GM19463 (cell line): ENCODE measurements around the gene PGA4.

Experiments
- ATAC-seq: cut with Tn5 transposase; IDR thresholded peaks from one replicate; pipeline ENCODE4 v1.9.1; 2021; ENCODE audit warnings: mild to moderate bottlenecking, moderate library complexity; ENCODE audit not compliant: unreplicated experiment

PGA4 gene

DNA sequence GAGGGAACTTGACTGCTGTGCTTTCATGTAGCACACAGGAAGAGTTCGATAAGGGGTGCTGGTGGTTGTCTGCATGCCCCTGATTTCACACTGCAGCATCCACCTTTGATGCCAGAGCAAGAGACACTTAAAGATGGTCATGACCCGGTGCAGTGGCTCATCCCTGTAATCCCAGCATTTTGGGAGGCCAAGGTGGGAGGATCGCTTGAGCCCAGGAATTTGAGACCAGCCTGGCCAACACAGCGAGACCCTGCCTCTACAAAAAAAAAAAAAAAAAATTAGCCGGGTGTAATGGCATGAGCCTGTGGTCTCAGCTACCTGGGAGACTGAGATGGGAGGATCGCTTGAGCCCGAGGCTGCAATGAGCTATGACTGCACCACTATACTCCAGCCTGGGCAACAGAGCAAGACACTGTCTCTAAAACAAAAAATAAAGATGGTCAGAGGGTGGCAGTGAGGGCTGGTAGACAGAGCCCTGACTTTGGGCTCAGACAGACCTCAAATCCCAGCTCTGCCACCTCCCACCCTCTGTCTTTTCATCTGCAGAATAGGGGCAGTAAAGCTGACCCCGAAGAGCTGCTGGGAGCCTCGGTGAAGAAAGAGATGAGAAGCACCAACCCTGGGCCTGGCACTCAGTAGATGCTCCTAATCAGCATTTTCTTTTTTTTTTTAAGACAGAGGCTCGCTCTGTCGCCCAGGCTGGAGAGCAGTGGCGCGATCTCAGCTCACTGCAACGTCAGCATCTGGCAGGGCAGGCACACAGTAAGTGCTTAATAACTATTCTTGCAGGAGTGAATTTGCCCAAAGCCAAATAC is 55.2 kb downstream of the PGA4 start:
- ATAC-seq: no peak

DNA sequence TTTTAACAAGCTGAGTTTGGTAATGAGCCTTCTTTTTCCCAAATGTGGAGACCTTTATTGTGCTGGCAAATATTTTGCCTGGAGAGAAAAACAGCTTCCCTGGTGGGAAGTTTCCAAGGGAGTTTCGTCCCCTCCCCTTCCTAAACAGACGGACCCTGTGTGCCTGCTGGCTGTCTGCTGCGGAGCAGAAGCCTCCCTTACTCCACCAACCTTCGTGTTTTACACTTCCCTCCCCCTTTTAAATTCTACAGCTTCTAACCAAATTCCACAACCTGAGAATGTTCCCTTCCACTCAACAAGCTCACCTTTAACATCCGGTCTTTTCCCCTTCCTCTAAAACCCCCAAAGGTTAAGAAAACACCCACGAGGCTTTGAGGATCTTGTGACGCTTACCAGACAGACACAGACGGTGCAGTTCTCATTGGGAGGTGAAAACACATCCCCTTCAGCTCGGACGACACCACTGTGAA is 55.9 kb downstream of the PGA4 start:
- ATAC-seq: no peak

DNA sequence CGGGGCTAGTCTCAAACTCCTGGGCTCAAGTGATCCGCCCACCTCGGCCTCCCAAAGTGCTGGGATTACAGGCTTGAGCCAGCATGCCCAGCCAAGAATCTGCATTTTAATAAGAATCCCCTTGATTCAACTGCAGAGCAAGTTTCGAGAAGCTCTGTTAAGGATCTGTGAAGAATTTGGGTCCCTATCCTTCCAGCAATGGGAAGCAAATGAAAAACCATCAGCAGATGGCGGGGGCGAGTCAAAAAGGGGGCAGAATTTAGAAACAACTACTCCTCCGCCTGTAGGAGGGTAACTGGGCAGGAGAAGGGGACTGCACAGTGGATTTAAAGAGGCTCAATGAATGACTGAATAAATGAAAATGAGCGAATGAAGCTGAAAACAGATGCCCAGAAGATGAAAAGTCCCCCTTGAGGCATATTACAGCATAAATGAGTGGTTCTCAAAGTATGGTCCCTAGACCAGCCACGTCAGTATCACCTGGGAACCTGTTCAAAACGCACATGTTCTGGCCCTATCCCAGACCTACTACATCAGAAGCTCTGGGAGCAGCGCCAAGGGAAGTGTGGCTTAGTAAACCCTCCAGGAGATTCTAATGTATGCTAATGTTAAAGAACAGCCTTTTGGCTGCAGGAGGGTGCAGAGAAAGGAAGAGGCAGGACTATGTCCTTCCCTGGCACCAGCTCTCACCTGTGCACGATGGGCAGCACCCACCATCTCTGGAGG is 58.0 kb downstream of the PGA4 start:
- no peak for ATAC-seq

DNA sequence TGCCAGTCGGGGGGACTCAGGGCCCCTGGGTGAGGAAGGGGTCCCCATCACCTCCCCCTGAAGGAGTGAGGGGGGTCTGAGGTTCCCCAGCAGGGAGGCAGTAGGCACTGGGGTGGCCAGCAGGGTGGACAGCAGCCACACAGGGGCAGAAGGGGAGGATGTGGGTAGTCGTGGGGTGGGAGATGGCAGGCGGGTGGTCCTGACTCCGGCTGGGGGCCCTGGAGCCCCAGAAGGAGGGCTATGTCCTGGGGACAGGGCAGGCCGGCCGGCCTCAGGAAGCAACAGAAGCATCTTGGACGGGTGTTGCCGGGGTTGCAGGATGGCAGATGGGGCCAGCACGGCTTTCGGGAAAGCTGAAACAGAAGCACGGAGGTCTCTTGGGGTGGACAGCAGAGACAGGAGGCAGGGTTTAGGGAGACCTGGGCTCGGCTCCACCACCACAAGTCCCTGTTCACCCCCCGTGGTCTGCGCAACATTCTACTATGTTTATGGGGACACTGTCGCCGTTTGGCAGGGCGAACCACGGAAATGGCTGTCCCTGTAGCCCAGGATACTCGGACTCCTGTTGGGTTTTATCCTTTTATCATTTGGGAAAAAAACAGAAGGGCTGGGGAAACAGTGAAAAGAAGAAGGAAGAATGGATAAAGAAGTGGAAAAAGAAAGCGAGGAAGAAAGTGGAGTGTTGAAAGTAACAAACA is 58.9 kb downstream of the PGA4 start:
- ATAC-seq: no peak
